GM19035 (cell line): ENCODE data around the gene S100Z.
"Not testable (repeated sequence)": the region's sequence is repeated elsewhere in the genome, so short reads cannot be mapped to it uniquely, and the experiment has no call there.

Experiments used
- ATAC-seq: cut with Tn5 transposase; IDR thresholded peaks from one replicate; pipeline ENCODE4 v1.9.1; 2021; ENCODE audit not compliant: unreplicated experiment

Gene S100Z

DNA sequence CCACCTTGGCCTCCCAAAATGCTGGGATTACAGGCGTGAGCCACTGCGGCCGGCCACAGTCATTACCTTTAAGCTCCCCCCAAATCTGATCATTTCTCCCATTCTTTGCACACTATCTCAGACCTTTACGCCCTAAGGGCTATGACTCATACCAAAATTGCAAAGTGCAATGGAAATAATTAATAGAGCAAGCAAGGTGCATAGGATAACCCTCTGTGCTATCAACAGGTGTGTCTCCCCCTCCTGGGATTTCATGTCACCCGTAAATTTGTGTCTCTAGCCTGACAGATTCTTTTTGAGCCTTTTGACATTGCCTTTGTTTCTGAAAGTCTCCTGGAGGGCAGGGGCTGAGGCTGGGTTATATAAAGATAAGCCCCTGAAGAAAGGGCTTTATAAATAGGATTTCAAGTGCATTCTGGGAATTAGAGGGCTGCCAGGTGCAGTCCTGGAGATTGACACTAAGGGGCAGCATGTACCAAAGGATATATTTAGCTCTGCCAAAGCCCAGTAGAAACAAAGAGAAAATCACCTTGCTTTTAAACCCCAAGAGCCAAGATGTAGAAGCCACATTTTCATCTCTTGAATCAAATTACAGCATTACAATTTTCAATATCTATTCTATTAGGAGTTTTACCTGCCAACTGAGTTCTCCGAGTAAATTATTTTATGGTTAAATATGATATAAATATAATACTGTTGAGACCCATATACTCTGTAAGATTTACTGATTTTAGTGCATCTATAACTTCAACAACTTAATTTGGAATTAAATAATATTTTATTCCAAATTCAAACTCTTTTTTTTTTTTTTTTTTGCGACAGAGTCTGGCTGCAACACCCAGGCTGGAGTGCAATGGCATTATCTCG lies 18.2 kb downstream of the S100Z start:
- no peak for ATAC-seq

DNA sequence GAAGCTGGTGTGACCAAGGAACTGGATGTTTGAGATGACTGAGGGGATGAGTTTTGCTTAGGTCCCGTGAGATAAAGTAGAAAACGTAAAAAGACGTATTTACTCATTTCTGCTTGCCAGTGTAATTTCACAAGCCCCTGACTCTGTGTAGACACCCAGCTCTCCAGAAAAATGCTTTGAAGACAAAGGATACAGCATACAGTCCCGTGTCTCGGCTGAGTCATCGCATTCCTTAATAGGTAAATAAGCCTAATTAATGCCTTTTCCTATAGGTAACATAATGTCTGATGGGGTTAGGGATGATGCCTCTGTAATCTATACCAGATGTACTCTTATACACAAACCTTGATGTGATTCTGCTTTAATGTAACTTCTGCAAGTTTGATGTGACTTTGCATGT lies 20.2 kb downstream of the S100Z start:
- no peak for ATAC-seq

DNA sequence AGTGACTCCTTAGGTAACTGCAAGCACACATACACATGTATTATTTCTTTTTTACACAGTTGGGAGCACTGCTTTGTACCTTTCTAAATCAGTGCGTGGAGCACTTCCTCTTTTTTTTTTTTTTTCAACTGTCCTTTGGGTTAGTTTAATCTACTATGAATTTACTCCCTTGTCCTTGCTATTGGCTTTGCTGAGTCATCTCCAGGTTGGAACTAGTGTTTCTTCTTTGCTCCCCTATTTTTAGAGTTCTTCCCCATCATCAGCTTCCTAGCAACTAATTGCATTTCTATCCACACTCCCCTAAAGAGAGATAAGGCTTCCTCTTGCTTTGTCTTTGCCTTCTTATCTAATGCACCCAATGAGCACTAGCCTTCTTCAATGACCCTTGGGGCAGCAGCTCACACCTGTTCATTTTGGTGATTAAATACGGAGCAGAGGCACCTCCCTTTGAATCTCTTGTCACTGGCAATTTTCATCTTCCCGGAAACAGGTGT lies 24.3 kb downstream of the S100Z start:
- no peak for ATAC-seq

DNA sequence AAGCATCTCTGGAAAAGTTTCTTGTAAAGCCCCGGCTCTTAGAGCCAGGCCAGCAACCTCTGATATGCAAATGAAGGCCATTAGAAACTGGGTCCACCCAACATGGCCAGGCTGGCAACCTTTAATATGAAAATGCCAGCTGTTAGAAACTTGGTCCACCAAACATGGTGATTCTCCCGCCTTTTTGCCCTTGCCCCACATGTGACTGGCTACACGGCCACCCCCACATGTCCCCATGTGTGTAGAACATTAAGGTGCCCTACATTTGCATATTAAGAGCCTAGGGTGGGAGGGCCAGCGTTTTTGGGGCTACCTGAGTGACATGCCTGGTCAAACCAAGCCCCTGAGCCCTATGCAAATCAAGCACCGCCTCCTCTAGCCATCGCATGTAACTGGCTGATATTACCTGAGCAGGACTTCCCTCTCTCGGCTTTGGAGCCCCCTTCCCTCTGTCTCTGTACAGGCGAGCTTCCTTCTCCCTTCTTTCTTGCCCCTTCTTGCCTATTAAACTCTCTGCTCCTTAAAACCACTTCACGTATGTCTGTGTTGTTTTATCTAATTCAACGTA lies 39.0 kb downstream of the S100Z start:
- no peak for ATAC-seq

DNA sequence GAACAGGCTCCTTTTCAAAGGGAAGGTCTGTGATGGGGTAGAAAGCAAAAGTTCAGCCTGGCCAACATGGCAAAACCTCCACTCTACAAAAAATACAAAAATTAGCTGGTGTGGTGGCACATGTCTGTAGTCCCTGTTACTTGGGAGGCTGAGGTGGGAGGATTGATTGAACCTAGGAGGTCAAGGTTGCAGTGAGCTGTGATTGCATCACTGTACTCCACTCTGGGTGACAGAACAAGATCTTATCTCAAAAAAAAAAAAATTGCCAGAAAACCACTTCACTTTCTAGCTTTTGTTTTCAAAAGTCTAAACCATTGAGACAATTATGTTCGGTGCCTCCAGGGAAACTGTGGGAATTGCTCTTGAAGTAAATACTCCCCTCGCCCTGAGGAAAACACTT lies 43.5 kb downstream of the S100Z start:
- no peak for ATAC-seq

DNA sequence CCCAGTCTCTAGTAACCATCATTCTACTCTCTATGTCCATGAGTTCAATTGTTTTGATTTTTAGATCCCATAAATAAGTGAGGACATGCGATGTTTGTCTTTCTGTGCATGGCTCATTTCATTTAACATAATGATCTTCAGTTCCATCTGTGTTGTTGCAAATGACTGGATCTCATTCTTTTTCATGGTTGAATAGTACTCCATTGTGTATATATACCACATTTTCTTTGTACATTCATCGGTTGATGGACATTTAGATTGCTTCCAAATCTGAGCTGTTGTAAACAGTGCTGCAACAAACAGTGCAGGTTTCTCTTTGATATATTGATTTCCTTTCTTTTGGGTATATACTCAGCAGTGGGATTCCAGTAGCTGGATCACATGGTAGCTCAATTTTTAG lies 46.4 kb downstream of the S100Z start:
- no peak for ATAC-seq

GRCh38 chr5:76901522-76901921 lies 51.7 kb downstream of the S100Z start:
- no peak for ATAC-seq

DNA sequence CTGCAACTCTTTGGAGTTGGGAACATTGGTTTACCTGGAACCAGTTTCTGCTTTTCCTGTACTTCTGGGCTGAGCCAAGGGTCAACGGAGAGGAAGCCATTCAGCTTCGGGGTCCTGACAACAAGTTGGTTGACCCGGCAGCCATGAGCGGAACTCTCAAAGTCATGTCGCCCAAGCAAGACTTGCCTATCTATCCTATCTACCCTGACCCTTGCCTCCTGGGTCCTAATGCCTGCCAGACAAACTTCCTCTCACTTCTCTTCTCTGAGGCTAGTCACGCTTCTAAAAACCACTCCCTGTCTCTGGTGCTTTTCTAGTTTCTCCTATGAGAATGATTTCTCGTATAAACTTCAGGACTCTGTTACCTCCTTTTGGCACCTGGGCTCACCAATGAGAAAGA lies 58.4 kb downstream of the S100Z start:
- no peak for ATAC-seq

DNA sequence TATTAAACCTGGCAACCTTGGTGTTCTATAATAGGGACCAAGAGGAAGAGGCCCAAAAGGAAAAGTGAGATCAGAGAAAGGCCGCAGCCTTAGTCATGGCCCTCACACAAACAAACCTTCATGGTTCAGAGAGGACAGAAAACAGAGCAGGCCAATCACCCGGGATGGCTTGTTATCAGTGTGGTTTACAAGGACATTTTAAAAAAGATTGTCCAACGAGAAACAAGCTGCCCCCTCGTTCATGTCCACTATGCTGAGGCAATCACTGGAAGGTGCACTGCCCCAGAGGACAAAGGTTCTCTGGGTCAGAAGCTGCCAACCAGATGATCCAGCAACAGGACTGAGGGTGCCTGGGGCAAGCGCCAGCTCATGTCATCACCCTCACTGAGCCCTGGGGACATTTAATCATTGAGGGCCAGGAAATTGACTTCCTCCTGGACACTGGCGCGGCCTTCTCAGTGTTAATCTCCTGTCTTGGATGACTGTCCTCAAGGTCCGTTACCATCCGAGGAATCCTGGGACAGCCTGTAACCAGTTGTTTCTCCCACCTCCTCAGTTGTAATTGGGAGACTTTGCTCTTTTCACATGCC lies 60.6 kb downstream of the S100Z start:
- not testable (repeated sequence) for ATAC-seq

- not testable (repeated sequence) for ATAC-seq
Observed at GRCh38 chr5:76914671-76915070, 64.9 kb downstream of the S100Z start.

DNA sequence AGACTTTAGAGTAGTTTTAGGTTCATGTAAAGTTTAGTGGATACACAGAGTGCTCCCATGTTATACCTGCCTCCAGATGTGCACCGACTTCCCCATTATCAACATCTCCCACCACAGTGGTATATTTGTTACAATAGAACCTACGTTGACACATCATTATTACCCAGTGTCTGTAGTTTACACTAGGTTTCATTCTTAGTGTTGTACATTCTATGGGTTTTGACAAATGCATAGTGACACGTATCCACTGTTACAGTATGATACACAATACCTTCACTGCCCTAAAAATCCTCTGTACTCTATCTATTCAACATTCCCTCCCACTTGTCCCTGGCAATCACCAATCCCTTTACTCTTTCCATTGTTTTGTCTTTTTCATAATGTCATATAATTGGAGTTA lies 68.7 kb downstream of the S100Z start:
- no peak for ATAC-seq

GRCh38 chr5:76920491-76920890 lies 70.7 kb downstream of the S100Z start:
- ATAC-seq = no peak

GRCh38 chr5:76926329-76927105 lies 76.7 kb downstream of the S100Z start:
- no peak for ATAC-seq

DNA sequence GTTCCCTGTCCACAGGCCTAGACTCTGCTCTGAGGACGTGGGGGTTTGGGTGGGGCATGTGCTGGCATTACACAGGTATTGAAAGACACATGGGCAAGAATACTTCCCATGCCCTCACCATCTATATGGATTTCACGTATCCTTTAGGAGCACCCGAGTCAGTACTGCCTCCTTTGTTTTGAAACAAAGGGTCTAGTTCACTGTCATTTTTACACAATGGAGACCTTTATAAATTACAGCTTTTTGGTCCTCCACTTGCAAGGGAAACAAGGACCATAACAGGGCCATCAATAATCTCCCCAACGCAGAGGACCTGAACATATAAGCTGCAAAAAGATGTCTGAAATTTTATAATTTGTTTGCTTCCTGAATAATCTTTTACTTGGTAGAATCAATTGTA lies 78.1 kb downstream of the S100Z start:
- ATAC-seq = no peak

- no peak for ATAC-seq
Observed at GRCh38 chr5:76930083-76930482, 80.3 kb downstream of the S100Z start.

- ATAC-seq = no peak
Observed at GRCh38 chr5:76938177-76938576, 88.4 kb downstream of the S100Z start.

- ATAC-seq = no peak
Observed at GRCh38 chr5:76941000-76941399, 91.2 kb downstream of the S100Z start.

DNA sequence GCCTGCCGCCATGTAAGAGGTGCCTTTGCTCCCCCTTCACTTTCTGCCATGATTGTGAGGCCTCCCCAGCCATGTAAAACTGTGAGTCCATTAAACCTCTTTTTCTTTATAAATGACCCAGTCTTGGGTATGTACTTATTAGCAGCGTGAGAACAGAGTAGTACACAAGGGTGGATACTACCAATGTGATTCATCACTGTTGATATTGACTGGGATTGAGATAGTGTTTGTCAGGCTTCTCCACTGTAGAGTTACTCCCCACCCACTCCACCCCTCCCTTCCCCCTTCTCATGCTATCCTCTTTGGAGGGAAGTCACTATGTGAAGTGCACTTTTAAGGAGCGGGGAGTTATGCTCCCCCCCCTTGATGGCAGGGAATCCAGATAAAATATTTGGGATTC lies 91.6 kb downstream of the S100Z start:
- ATAC-seq = no peak

DNA sequence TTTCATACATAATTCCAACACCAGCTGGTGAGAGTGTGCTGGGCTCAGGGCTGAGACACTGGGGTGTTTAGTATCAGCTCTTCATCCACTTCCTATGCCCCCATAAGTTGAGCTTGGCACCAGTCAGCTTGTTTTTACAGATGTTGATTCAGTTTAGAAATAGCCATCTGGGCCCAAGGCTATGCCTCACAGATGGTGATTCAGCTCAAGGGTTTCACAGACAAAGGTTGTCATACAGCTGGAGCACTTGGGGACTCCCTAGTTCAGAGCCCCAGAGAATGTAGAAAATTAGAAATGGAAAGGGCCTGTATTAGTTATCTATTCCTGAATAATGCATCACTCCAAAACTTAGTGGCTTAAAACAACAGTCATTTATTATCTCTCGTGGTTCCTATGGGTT lies 92.8 kb downstream of the S100Z start:
- no peak for ATAC-seq

DNA sequence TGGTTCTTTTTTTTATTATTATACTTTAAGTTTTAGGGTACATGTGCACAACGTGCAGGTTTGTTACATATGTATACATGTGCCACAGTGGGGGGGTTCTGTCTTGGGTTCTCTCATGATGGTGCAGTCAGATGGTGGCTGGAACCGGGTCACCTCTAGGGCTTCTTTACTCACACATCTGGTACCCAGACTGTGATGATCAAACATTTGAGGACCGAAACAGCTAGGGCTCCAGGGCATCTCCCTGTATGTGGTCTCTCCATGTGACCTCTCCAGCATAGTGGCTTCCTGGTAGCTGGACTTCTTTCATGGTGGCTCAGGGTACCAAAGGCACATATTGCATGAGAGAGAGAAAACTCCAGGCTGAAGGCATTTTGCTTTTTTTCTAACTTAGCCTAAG lies 93.2 kb downstream of the S100Z start:
- ATAC-seq = no peak

DNA sequence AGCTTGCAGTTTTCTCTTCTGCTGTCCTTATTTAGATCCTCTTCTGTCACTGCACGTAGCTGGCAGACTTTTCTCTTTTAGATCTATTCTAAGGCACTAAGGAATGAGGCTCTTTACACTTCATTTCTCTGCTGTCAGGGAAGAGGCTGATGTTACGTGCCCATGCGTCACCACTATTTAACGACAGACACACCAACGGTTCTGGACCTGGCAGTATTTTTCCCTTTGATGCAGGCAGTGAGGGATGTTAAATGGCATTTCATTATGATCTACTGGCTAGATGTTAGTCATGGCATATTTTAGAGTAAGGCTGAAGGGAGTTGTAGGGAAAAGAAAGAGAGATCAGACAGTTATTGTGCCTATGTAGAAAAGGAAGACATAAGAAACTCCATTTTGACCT lies 94.8 kb downstream of the S100Z start:
- ATAC-seq = no peak
